ENCODE measurements around the gene PER2.

GRCh38 chr2:238262496-238263122 is 25.8 kb downstream of the PER2 start:
- TF ChIP-seq POLR2A (IDR thresholded peaks at IDR 0.05) (no peak), CTCF (IDR thresholded peaks at IDR 0.05) (no peak), EP300 (IDR thresholded peaks at IDR 0.05) (no peak)
